H1 (cell line): ENCODE results near the gene CCDC159. TPM values are rescaled to one million over a fixed set of nuclear protein-coding genes. Genes with fewer than 3 reads are reported as not detected.

Source experiments
- CTCF ChIA-PET: fragments of 300-600 bp; sonication (Branson Sonifier 250); formaldehyde crosslinking; loops from one replicate; lab custom pipeline; 2021; ENCODE audit not compliant: partially characterized antibody; lab: Charles Lee
- POLR2A ChIA-PET: fragments of 300-600 bp; sonication (Branson Sonifier 250); formaldehyde crosslinking; loops from one replicate; lab custom pipeline; 2021; ENCODE audit warnings: inconsistent platforms; ENCODE audit not compliant: partially characterized antibody; lab: Charles Lee
- DNase-seq, 2 experiments: peaks; one replicate each; pipeline versions ENCODE4 v3.0.0 to v3.0.0-alpha.2; 2010 to 2022; ENCODE audit warnings: low spot score in 2 of 2, low read depth in 1 of 2, mixed read lengths in 1 of 2
- FAIRE-seq: peaks from 2 replicates; lab custom pipeline; 2011; peaks lifted over from hg19 to GRCh38; lab: Jason Lieb, UNC
- H2AFZ ChIP-seq: 2 replicates; pipeline ENCODE4 v1.8.1; 2012; ENCODE audit warnings: low read length, inconsistent platforms
- H2AK5ac ChIP-seq: 2 replicates; pipeline ENCODE4 v1.6.1; 2013; ENCODE audit warnings: low read depth, low read length
- H2BK120ac ChIP-seq: replicated peaks from 2 replicates; pipeline ENCODE3; 2013; ENCODE audit warnings: low read depth, low read length, inconsistent platforms
- H2BK12ac ChIP-seq: 2 replicates; pipeline ENCODE4 v1.6.1; 2013; ENCODE audit warnings: low read depth, low read length
- H2BK15ac ChIP-seq: 2 replicates; pipeline ENCODE4 v1.6.1; 2013; ENCODE audit warnings: low read length
- H2BK20ac ChIP-seq: 2 replicates; pipeline ENCODE4 v1.6.1; 2013; ENCODE audit warnings: low read length
- H2BK5ac ChIP-seq: 2 replicates; pipeline ENCODE4 v1.6.1; 2013; ENCODE audit warnings: low read depth, low read length
- H3K14ac ChIP-seq: 2 replicates; pipeline ENCODE4 v1.6.1; 2013; ENCODE audit warnings: inconsistent platforms; ENCODE audit not compliant: insufficient read length
- H3K18ac ChIP-seq: 2 replicates; pipeline ENCODE4 v1.6.1; 2013; ENCODE audit warnings: low read length; ENCODE audit errors: extremely low read depth
- H3K23ac ChIP-seq: 2 replicates; pipeline ENCODE4 v1.6.1; 2013; ENCODE audit warnings: inconsistent platforms; ENCODE audit not compliant: insufficient read length
- H3K23me2 ChIP-seq: 2 replicates; pipeline ENCODE4 v1.6.1; 2013; ENCODE audit warnings: low read depth, low read length
- H3K27ac ChIP-seq: 2 replicates; pipeline ENCODE4 v1.6.1; 2011; ENCODE audit warnings: low read depth, low read length, inconsistent platforms
- H3K27me3 ChIP-seq, 4 experiments: replicated peaks in 1 of 4; 1 replicate in 1 of 4; 2 replicates in 3 of 4; pipeline versions ENCODE4 v1.6.1 to v1.8.1; 2011 to 2013; ENCODE audit warnings: low read length in 3 of 4, mild to moderate bottlenecking in 3 of 4, inconsistent platforms in 2 of 4, mixed read lengths in 2 of 4, moderate library complexity in 1 of 4; ENCODE audit not compliant: control insufficient read depth in 3 of 4, insufficient read depth in 3 of 4; ENCODE audit errors: extremely low read depth in 1 of 4
- H3K36me3 ChIP-seq, 4 experiments: 2 replicates each; pipeline versions ENCODE4 v1.6.1 to v1.8.1; 2011 to 2013; ENCODE audit warnings: mild to moderate bottlenecking in 4 of 4, low read length in 3 of 4, moderate library complexity in 2 of 4, control low read depth in 1 of 4, inconsistent platforms in 1 of 4; ENCODE audit not compliant: insufficient read depth in 4 of 4, control insufficient read depth in 2 of 4
- H3K4ac ChIP-seq: replicated peaks from 2 replicates; pipeline ENCODE3; 2013; ENCODE audit warnings: low read length, low read depth, mixed read lengths, inconsistent platforms; ENCODE audit not compliant: insufficient read length
- H3K4me1 ChIP-seq, 4 experiments: replicated peaks in 1 of 4; 1 replicate in 1 of 4; 2 replicates in 3 of 4; pipeline versions ENCODE4 v1.6.1 to v1.8.1; 2011 to 2013; ENCODE audit warnings: low read length in 3 of 4, inconsistent platforms in 2 of 4, mixed read lengths in 1 of 4; ENCODE audit not compliant: insufficient read depth in 4 of 4, control insufficient read depth in 3 of 4
- H3K4me2 ChIP-seq, 2 experiments: 2 replicates each; pipeline versions ENCODE4 v1.6.1 to v1.8.1; 2011 to 2013; ENCODE audit warnings: low read depth in 2 of 2, low read length in 2 of 2, control low read depth in 1 of 2, inconsistent platforms in 1 of 2, mild to moderate bottlenecking in 1 of 2; ENCODE audit not compliant: insufficient read depth in 1 of 2
- H3K4me3 ChIP-seq, 4 experiments: fragments of 200-600, 300-600 bp in 1 of 4; sonication (generic), shearing (Covaris generic), sonication (Bioruptor Twin) in 1 of 4; 2 replicates each; pipeline versions ENCODE4 v1.5.1 to v1.8.1; 2011 to 2016; ENCODE audit warnings: low read length in 4 of 4, low read depth in 3 of 4, control low read depth in 2 of 4, inconsistent platforms in 2 of 4, mild to moderate bottlenecking in 2 of 4, mixed read lengths in 1 of 4, moderate library complexity in 1 of 4; ENCODE audit not compliant: insufficient read depth in 2 of 4; ENCODE audit errors: extremely low read depth in 1 of 4
- H3K56ac ChIP-seq: replicated peaks from 2 replicates; pipeline ENCODE3; 2013; ENCODE audit warnings: low read depth, mild to moderate bottlenecking, mixed read lengths, low read length, inconsistent platforms; ENCODE audit not compliant: insufficient read length
- H3K79me1 ChIP-seq: 2 replicates; pipeline ENCODE4 v1.6.1; 2013; ENCODE audit warnings: low read depth, low read length, control low read depth
- H3K79me2 ChIP-seq, 2 experiments: 2 replicates each; pipeline versions ENCODE4 v1.6.1 to v1.8.1; 2012 to 2013; ENCODE audit warnings: low read length in 2 of 2, mild to moderate bottlenecking in 2 of 2, inconsistent platforms in 1 of 2; ENCODE audit not compliant: insufficient read depth in 2 of 2, control insufficient read depth in 1 of 2
- H3K9ac ChIP-seq, 4 experiments: replicated peaks in 1 of 4; 1 replicate in 1 of 4; 2 replicates in 3 of 4; pipeline versions ENCODE4 v1.6.1 to v1.8.1; 2011 to 2013; ENCODE audit warnings: low read depth in 3 of 4, low read length in 3 of 4, control low read depth in 2 of 4, mild to moderate bottlenecking in 2 of 4, moderate library complexity in 2 of 4, inconsistent platforms in 1 of 4; ENCODE audit errors: extremely low read depth in 1 of 4
- H3K9me3 ChIP-seq, 2 experiments: 2 replicates each; pipeline versions ENCODE4 v1.6.1 to v1.8.1; 2012 to 2013; ENCODE audit warnings: mild to moderate bottlenecking in 2 of 2, moderate library complexity in 2 of 2, control low read depth in 1 of 2, inconsistent platforms in 1 of 2, low read depth in 1 of 2, low read length in 1 of 2, mixed read lengths in 1 of 2; ENCODE audit not compliant: insufficient read depth in 2 of 2
- H4K20me1 ChIP-seq, 2 experiments: replicated peaks in 1 of 2; 2 replicates each; pipeline versions ENCODE3 to v1.8.1; 2011 to 2013; ENCODE audit warnings: inconsistent platforms in 2 of 2, low read length in 2 of 2, mild to moderate bottlenecking in 1 of 2; ENCODE audit not compliant: insufficient read depth in 2 of 2, control insufficient read depth in 1 of 2
- H4K5ac ChIP-seq: 2 replicates; pipeline ENCODE4 v1.6.1; 2013; ENCODE audit warnings: low read length, low read depth, mixed read lengths, inconsistent platforms; ENCODE audit not compliant: insufficient read length
- H4K8ac ChIP-seq: 2 replicates; pipeline ENCODE4 v1.8.0; 2013; ENCODE audit warnings: mild to moderate bottlenecking, moderate library complexity, low read length, inconsistent platforms; ENCODE audit not compliant: insufficient read depth; ENCODE audit errors: extremely low read depth
- H4K91ac ChIP-seq: replicated peaks from 2 replicates; pipeline ENCODE3; 2013; ENCODE audit warnings: low read length, mixed read lengths, inconsistent platforms; ENCODE audit not compliant: insufficient read length
- CBX5 ChIP-seq: fragments of 300-800, 300-1000 bp; sonication (generic); IDR thresholded peaks from 2 replicates; pipeline ENCODE4 v1.7.1; 2016; ENCODE audit warnings: antibody characterized with exemption, low read length, low read depth
- CHD1 ChIP-seq: IDR thresholded peaks from 2 replicates; pipeline ENCODE4 v1.6.1; 2012; ENCODE audit warnings: low read depth, low read length, improper control_type of control experiment
- HDAC2 ChIP-seq, 2 experiments: fragments of 300-600 bp in 1 of 2; sonication (generic) in 1 of 2; IDR thresholded peaks; 2 replicates each; pipeline ENCODE4 v1.6.1; 2011 to 2012; ENCODE audit warnings: low read depth in 2 of 2, low read length in 2 of 2, mild to moderate bottlenecking in 2 of 2, moderate library complexity in 2 of 2, borderline replicate concordance in 1 of 2, inconsistent platforms in 1 of 2
- KDM4A ChIP-seq: IDR thresholded peaks from one replicate; pipeline ENCODE4 v1.7.1; 2012; ENCODE audit warnings: low read depth, mild to moderate bottlenecking, moderate library complexity, low read length, inconsistent platforms; ENCODE audit not compliant: severe bottlenecking
- RBBP5 ChIP-seq: IDR thresholded peaks from 2 replicates; pipeline ENCODE4 v1.7.1; 2012; ENCODE audit warnings: low read depth, mild to moderate bottlenecking, inconsistent platforms, low read length, moderate library complexity, borderline replicate concordance
- RXRA ChIP-seq: IDR thresholded peaks from 2 replicates; pipeline ENCODE4 v1.6.1; 2011; ENCODE audit warnings: low read depth, mild to moderate bottlenecking, low read length, moderate library complexity; ENCODE audit not compliant: insufficient read depth
- SRF ChIP-seq: IDR thresholded peaks from 2 replicates; pipeline ENCODE4 v1.6.1; 2011; ENCODE audit warnings: mild to moderate bottlenecking, low read depth, low read length, moderate library complexity
- ZNF274 ChIP-seq: IDR thresholded peaks from 2 replicates; pipeline ENCODE4 v1.7.0; 2012; ENCODE audit warnings: low read length, borderline replicate concordance; ENCODE audit errors: extremely low read depth
- WGBS, 2 experiments: shearing (Covaris generic) in 1 of 2; methylation state at CpG; one replicate each; pipeline versions ENCODE4 v1.1.6 to v1.1.7; 2013 to 2015; ENCODE audit warnings: low lambda C conversion rate in 2 of 2, mixed read lengths in 2 of 2, inconsistent platforms in 1 of 2, low coverage in 1 of 2, missing lambda C conversion rate in 1 of 2; ENCODE audit not compliant: insufficient replicate concordance in 2 of 2, insufficient coverage in 1 of 2, insufficient read length in 1 of 2; ENCODE audit errors: extremely low coverage in 1 of 2, missing lambda C conversion rate in 1 of 2; 5-methylcytosine and 5-hydroxymethylcytosine counted together
- polyA plus RNA-seq, 7 experiments: library from polyadenylated mRNA; depleted of rRNA in 3 of 7; stranded (reverse) in 5 of 7; unstranded in 2 of 7; fragments of >200 nt in 5 of 7; fragments of 200-250 nt in 2 of 7; gene quantifications; 1 replicate in 5 of 7; 2 replicates in 1 of 7; 4 replicates in 1 of 7; pipeline versions ENCODE4 v1.2.1 to v1.2.3, GENCODE V29; 2011 to 2013; ENCODE audit warnings: missing spikeins in 2 of 7, mixed read lengths in 2 of 7
- total RNA-seq: library from RNA; stranded (reverse); fragmentation: NEBNext Ultra II Directional; extraction: Animal tissue kit (Norgen Biotek cat#: 25700); gene quantifications from 2 replicates; pipeline ENCODE4 v1.2.1, GENCODE V29; 2021
- TF ChIP-seq, protein P1 (sequence below), 3 experiments: IDR thresholded peaks; 1 replicate in 2 of 3; 2 replicates in 1 of 3; pipeline versions ENCODE4 v1.5.1 to v1.6.1; 2011; ENCODE audit warnings: low read length in 3 of 3, mild to moderate bottlenecking in 3 of 3, inconsistent platforms in 2 of 3, low read depth in 1 of 3, moderate library complexity in 1 of 3; ENCODE audit not compliant: insufficient read depth in 1 of 3; ENCODE audit errors: control extremely low read depth in 1 of 3

CCDC159 gene
- total and polyA plus RNA-seq, 2 of the 8 experiments (the other 6 are each of a cell fraction or from before 2014, with no cell fraction given) = 4.0 to 5.4 TPM

DNA sequence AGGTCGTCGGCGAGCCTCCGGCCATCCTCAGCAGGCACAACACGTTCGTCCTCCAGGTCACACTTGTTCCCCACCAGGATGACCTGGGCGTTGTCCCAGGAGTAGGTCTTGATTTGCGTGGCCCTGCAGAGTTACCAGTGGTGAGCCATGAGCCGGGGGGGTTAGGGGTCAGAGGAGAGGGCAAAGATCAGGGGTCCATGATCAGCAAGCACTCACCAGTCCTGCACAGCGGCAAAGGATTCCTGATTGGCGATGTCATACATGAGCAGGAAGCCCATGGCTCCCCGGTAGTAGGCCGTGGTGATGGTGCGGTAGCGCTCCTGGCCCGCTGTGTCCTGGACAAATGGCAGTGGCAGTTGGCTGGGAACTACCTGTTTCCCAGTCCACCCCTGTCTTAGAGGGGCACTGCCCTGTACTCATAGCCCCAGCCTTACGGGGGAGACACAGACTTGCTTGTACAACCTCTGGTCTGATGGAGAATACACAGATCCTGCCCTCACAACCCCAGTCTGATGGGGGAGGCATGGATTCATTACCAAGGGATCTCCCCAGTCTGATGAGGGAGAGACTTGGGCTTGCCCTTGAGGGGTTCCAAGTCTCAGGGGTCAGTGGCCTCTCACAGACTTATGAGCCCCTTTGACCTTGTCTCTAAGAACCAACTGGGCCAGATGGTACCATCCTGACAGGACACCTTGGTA is 10.7 kb upstream of the CCDC159 start:
- H3K36me3 ChIP-seq = peaks cover 0 to 9% (median 2%) of the 10 kb centered on the region in 4 experiments; a peak in 3 of 8 replicates
- no peak overlapping the region for H3K4me2 ChIP-seq
- H3K14ac ChIP-seq = no peak overlapping the region
- H2AFZ ChIP-seq = no peak overlapping the region
- no peak overlapping the region for H3K9ac ChIP-seq
- H4K8ac ChIP-seq = no peak overlapping the region
- ChIA-PET CTCF (interaction anchor here (1.0 kb wide), 1 partner anchor 28 kb away, joined by 3 read pairs; no protein-coding TSS in a partner anchor), POLR2A (no interaction called here)
- H3K9me3 ChIP-seq = no peaks in the 10 kb centered on the region
- DNase-seq (no peak), FAIRE-seq (no peak)
- H3K27ac ChIP-seq = no peak overlapping the region
- no peak overlapping the region for H4K91ac ChIP-seq
- no peaks in the 10 kb centered on the region for H3K79me2 ChIP-seq
- no peak overlapping the region for H4K5ac ChIP-seq
- peaks cover 2 to 5% of the 10 kb centered on the region in 2 experiments for H4K20me1 ChIP-seq
- H2BK20ac ChIP-seq = no peak overlapping the region
- peaks cover 0 to 4% (median 1%) of the 10 kb centered on the region in 4 experiments; a peak in 4 of 7 replicates for H3K4me1 ChIP-seq
- peaks cover 11% of the 10 kb centered on the region; the same call in 1 of the 2 replicates for H3K23me2 ChIP-seq
- H2BK5ac ChIP-seq = no peak overlapping the region
- H2BK15ac ChIP-seq = no peak overlapping the region
- WGBS, 2 experiments = 95% methylated on average over 17 of the region's 17 CpGs; no CpG with 5 or more reads in 1 of the 2 experiments
- no peaks in the 10 kb centered on the region for H3K79me1 ChIP-seq
- H2BK120ac ChIP-seq = no peak overlapping the region
- H3K18ac ChIP-seq = no peak overlapping the region
- no peak overlapping the region for H3K56ac ChIP-seq
- H2BK12ac ChIP-seq = no peak overlapping the region
- H3K23ac ChIP-seq = no peak overlapping the region
- no peak overlapping the region for H3K4ac ChIP-seq
- no peak overlapping the region for H3K4me3 ChIP-seq
- H2AK5ac ChIP-seq = no peak overlapping the region
- H3K27me3 ChIP-seq = no peaks in the 10 kb centered on the region; a peak in 2 of 7 replicates
- TF ChIP-seq CBX5 (no peak), RBBP5 (no peak), SRF (no peak), RXRA (no peak), ZNF274 (no peak), KDM4A (no peak), HDAC2 (IDR thresholded peaks at IDR 0.05; ENCODE audit: borderline replicate concordance in 1 of 2, low read depth in 2 of 2, low read length in 2 of 2) (no peak), CHD1 (no peak)
- TF ChIP-seq, protein P1, sequence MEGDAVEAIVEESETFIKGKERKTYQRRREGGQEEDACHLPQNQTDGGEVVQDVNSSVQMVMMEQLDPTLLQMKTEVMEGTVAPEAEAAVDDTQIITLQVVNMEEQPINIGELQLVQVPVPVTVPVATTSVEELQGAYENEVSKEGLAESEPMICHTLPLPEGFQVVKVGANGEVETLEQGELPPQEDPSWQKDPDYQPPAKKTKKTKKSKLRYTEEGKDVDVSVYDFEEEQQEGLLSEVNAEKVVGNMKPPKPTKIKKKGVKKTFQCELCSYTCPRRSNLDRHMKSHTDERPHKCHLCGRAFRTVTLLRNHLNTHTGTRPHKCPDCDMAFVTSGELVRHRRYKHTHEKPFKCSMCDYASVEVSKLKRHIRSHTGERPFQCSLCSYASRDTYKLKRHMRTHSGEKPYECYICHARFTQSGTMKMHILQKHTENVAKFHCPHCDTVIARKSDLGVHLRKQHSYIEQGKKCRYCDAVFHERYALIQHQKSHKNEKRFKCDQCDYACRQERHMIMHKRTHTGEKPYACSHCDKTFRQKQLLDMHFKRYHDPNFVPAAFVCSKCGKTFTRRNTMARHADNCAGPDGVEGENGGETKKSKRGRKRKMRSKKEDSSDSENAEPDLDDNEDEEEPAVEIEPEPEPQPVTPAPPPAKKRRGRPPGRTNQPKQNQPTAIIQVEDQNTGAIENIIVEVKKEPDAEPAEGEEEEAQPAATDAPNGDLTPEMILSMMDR (IDR thresholded peaks at IDR 0.05; ENCODE audit: control extremely low read depth in 1 of 3, insufficient read depth in 1 of 3, low read depth in 1 of 3, low read length in 3 of 3) = no peak
